ENCODE results near the gene TOR1AIP1. TPM values are rescaled to one million over a fixed set of nuclear protein-coding genes. Genes with fewer than 3 reads are reported as not detected.

TOR1AIP1 gene
- total RNA-seq, 1 experiment from 2014 or later = 52.4 TPM

GRCh38 chr1:179860652-179861051, 21.4 kb upstream of the TOR1AIP1 start:
- BruUV-seq (replicated peaks) = no TSS peak
- ChIA-PET POLR2A (interaction anchor here (0.9 to 1.4 kb wide), 3 partner anchors 22 to 834 kb away, joined by 3 read pairs; no protein-coding TSS in a partner anchor), CTCF (interaction anchor here (0.5 to 1.7 kb wide), 5 partner anchors 46 to 1323 kb away, joined by 3 to 5 read pairs (median 3); no protein-coding TSS in a partner anchor)
- DNase-seq (ENCODE audit: unreplicated experiment) = no peak
- no peak for TF ChIP-seq CTCF (IDR thresholded peaks at IDR 0.05; ENCODE audit: unreplicated experiment)
- intact Hi-C loops (cut with micrococcal nuclease) = no loop called here
- Mint-ChIP-seq H3K36me3 (ENCODE audit: insufficient read depth, unreplicated experiment) (peaks cover 83% of the 10 kb centered on the region), H3K27me3 (ENCODE audit: insufficient read depth, unreplicated experiment) (no peaks in the 10 kb centered on the region), H3K4me1 (ENCODE audit: insufficient read depth, unreplicated experiment) (peaks cover 7% of the 10 kb centered on the region), H3K27ac (ENCODE audit: low read depth, unreplicated experiment) (no peak overlapping the region), H3K4me3 (ENCODE audit: unreplicated experiment) (no peak overlapping the region), H3K9me3 (ENCODE audit: unreplicated experiment) (no peaks in the 10 kb centered on the region)

- H3K36me3 Mint-ChIP-seq (ENCODE audit: insufficient read depth, unreplicated experiment) = peaks cover 94% of the 10 kb centered on the region
- H3K27me3 Mint-ChIP-seq (ENCODE audit: insufficient read depth, unreplicated experiment) = no peaks in the 10 kb centered on the region
- no peak overlapping the region for H3K27ac Mint-ChIP-seq (ENCODE audit: low read depth, unreplicated experiment)
- BruUV-seq (replicated peaks) = no TSS peak
- no peak for TF ChIP-seq CTCF (IDR thresholded peaks at IDR 0.05; ENCODE audit: unreplicated experiment)
- no peaks in the 10 kb centered on the region for H3K9me3 Mint-ChIP-seq (ENCODE audit: unreplicated experiment)
- intact Hi-C loops (cut with micrococcal nuclease) = no loop called here
- ChIA-PET POLR2A (interaction anchor here (0.6 to 5.5 kb wide), 6 partner anchors 9 to 159 kb away, joined by 3 to 41 read pairs (median 6); partner anchors contain the start of gene TOR1AIP2), CTCF (interaction anchor here (1.2 to 4.2 kb wide), 4 partner anchors 12 to 159 kb away, joined by 3 to 18 read pairs (median 7); no protein-coding TSS in a partner anchor)
- DNase-seq (ENCODE audit: unreplicated experiment) = no peak
- H3K4me3 Mint-ChIP-seq (ENCODE audit: unreplicated experiment) = no peak overlapping the region
- H3K4me1 Mint-ChIP-seq (ENCODE audit: insufficient read depth, unreplicated experiment) = peaks cover 24% of the 10 kb centered on the region
Measured at GRCh38 chr1:179865377-179865776, 16.7 kb upstream of the TOR1AIP1 start.

GRCh38 chr1:179866616-179867015, 15.5 kb upstream of the TOR1AIP1 start:
- intact Hi-C loops (cut with micrococcal nuclease) = loop anchor here (1.0 kb wide), 2 partner anchors 302 to 312 kb away; no protein-coding TSS in a partner anchor
- H3K27me3 Mint-ChIP-seq (ENCODE audit: insufficient read depth, unreplicated experiment) = no peaks in the 10 kb centered on the region
- H3K27ac Mint-ChIP-seq (ENCODE audit: low read depth, unreplicated experiment) = no peak overlapping the region
- no peak for TF ChIP-seq CTCF (IDR thresholded peaks at IDR 0.05; ENCODE audit: unreplicated experiment)
- BruUV-seq (replicated peaks) = no TSS peak
- H3K4me1 Mint-ChIP-seq (ENCODE audit: insufficient read depth, unreplicated experiment) = peaks cover 22% of the 10 kb centered on the region
- H3K9me3 Mint-ChIP-seq (ENCODE audit: unreplicated experiment) = no peaks in the 10 kb centered on the region
- no peak for DNase-seq (ENCODE audit: unreplicated experiment)
- H3K4me3 Mint-ChIP-seq (ENCODE audit: unreplicated experiment) = no peak overlapping the region
- ChIA-PET POLR2A (interaction anchor here (1.1 to 5.5 kb wide), 2 partner anchors 11 to 16 kb away, joined by 3 to 41 read pairs; partner anchors contain the start of genes TOR1AIP1 and TOR1AIP2), CTCF (interaction anchor here (0.6 to 4.2 kb wide), 16 partner anchors 8 to 312 kb away, joined by 3 to 18 read pairs (median 4); no protein-coding TSS in a partner anchor)
- peaks cover 93% of the 10 kb centered on the region for H3K36me3 Mint-ChIP-seq (ENCODE audit: insufficient read depth, unreplicated experiment)

GRCh38 chr1:179867493-179868330, 14.4 kb upstream of the TOR1AIP1 start:
- no TSS peak for BruUV-seq (replicated peaks)
- H3K9me3 Mint-ChIP-seq (ENCODE audit: unreplicated experiment) = no peaks in the 10 kb centered on the region
- POLR2A ChIA-PET = interaction anchor here (0.6 to 5.5 kb wide), 4 partner anchors 10 to 639 kb away, joined by 3 to 41 read pairs (median 3); partner anchors contain the start of genes TOR1AIP1 and TOR1AIP2

More at GRCh38 chr1:179867493-179868330, 14.4 kb upstream of the TOR1AIP1 start:
- Mint-ChIP-seq H3K36me3 (ENCODE audit: insufficient read depth, unreplicated experiment) (peaks cover 93% of the 10 kb centered on the region), H3K4me3 (ENCODE audit: unreplicated experiment) (no peak overlapping the region), H3K27ac (ENCODE audit: low read depth, unreplicated experiment) (no peak overlapping the region), H3K27me3 (ENCODE audit: insufficient read depth, unreplicated experiment) (no peaks in the 10 kb centered on the region), H3K4me1 (ENCODE audit: insufficient read depth, unreplicated experiment) (peaks cover 32% of the 10 kb centered on the region)
- peak; percentile 81 for TF ChIP-seq CTCF (IDR thresholded peaks at IDR 0.05; ENCODE audit: unreplicated experiment)
- intact Hi-C loops (cut with micrococcal nuclease) = loop anchor here (1.0 kb wide), 2 partner anchors 301 to 311 kb away; no protein-coding TSS in a partner anchor
- DNase-seq (ENCODE audit: unreplicated experiment) = peak; percentile 79
- CTCF ChIA-PET = interaction anchor here (0.5 to 4.2 kb wide), 24 partner anchors 8 to 660 kb away, joined by 3 to 18 read pairs (median 4); partner anchors contain the start of gene TOR1AIP1
